Measurements from ENCODE around the gene OR13J1.

OR13J1 gene

DNA sequence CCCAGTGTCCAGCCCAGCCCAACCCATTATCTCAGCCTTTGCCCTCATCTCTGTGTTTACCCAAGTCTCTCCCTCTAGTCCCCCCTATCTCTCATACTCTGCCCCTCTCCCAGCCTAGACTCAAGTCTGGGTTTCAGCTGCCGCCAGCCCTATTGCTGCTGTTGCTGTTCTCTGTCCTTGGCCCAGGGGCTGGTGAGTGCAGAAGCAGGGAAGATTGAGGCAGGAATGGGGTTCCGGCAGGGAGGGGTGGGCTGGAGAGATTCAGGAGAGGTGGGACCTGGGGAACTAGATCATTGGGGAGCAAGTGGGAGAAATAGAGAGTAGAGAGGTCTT lies 40.5 kb downstream of the OR13J1 start:
- DNase-seq: no peak

DNA sequence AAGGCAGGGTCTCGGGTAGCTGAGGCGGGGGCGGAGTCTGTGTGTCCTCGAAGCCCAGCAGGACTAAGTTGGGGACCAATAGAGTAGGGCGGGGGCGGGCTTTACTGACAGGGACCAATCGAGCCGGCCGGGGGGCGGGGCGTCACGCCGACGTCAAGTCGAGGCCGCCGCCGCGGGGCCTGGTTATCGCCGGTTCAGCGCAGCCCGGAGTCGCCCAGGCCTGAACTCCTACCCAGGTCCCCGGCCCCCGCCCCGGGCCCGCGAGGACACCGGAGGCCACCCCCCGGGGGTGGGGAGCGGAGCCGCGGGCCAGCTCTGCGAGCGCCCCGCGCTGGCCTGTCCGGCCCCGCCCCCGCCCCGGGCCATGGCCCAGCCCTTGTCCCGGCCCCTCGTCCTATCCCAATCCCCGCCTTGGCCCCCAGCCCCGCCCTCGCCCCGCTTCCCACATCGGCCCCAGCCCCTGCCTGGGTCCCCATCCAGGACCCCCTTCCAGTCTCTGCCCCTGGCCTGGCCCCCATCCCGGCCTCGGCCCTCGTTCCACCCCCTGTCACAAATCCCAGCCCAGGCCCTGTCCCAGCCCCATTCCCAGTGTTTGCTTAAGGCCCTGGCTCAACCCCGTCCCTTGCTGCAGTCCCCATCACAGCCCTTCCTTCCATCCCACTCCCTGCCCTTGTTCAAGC lies 41.0 kb downstream of the OR13J1 start, which contains the start of gene TMEM8B:
Gene TMEM8B, plus strand, starts transcription at position 145 of the 680 bp plus-strand sequence. Its CDS starts 220 bp downstream, at position 365.
- peak; percentile 89 for DNase-seq

DNA sequence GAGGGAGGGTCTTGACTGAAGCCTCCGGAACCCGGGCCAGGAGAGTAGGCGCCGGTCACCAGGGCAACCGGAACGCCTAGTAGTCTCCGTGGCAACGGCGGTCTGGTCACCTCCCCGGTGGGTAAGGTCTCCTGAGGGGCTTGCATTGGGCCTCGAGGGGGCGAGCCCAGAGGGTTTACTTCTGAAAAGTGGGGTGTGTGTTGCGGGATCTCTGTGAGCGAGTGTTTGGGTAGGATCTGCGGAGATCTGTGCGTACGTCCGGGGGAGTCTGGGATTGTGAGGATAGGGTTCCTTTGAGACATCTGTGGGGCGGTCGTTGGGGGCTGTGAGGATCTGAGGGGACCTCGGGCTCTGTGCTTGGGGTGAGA lies 41.5 kb downstream of the OR13J1 start, which contains the start of gene FAM221B:
Gene FAM221B, minus strand, starts transcription at position 17 of the 368 bp plus-strand sequence. CDS start 2,571 bp downstream, outside the sequence.
- DNase-seq: no peak

GRCh38 chr9:35827486-35827885 lies 42.7 kb downstream of the OR13J1 start:
- DNase-seq: no peak

GRCh38 chr9:35826071-35826701 lies 44.0 kb downstream of the OR13J1 start:
- peak; percentile 58 for DNase-seq

DNA sequence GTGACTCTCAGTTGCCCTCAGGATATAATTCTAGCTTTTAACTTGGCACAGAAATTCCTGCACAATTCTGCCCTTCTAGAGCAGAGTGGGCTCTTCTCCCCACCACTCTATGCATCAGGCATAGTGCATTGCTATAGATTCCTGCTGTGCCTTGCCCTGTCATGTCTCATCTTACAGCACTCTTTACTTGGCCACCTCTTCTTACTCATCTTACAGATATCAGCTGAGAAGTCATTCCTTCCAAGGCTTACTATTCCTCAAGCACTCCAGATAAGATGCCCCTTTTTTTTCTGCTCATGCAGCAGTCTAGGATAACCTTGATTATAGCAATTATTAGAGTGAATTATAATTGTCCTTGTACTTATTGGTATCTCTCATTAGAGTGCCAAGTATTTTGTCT lies 47.3 kb downstream of the OR13J1 start:
- no peak for DNase-seq

DNA sequence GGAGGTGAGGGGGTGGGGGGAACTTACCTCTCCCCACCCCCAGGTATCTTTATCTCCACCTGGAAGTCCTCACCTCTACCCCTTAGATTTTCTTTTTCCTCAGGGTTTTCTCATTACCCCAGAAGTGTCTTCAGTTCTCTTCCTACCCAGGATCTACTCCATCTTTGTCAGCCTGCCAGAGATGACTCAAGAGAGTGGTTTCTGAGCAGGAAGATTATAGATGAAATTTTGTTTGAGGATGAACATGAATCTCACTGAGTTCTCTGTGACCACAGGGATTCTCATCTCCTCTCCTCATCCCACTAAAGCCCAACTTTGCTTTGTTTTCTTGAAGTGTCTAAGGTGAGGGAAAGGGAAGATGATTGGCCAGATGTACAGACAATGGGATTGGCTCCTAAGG lies 50.1 kb downstream of the OR13J1 start:
- no peak for DNase-seq
